Measurements from ENCODE around the gene NF1. TPM values are rescaled to one million over a fixed set of nuclear protein-coding genes. Genes with fewer than 3 reads are reported as not detected.

Gene NF1
- total RNA-seq, 5 donors from 2014 or later (not counting 1 experiment from before 2014, with no cell fraction given), result 30.8 to 32.6 (median 31.8) TPM

GRCh38 chr17:31318298-31318801, 223.6 kb downstream of the NF1 start:
- Histone ChIP-seq H3K27ac (ENCODE audit: low read length) (peak overlapping the region; percentile 88), H3K9me3 (no peaks in the 10 kb centered on the region), H3K4me3 (ENCODE audit: control insufficient read depth in 1 of 2, extremely low read depth in 1 of 2, low read length in 1 of 2) (peak overlapping the region; percentile 11 to 75), H3K36me3 (ENCODE audit: control insufficient read depth in 2 of 2, extremely low read depth in 1 of 2, insufficient read depth in 1 of 2, low read length in 1 of 2) (no peaks in the 10 kb centered on the region), H3K27me3 (replicated peaks in 1 of 2; ENCODE audit: control insufficient read depth in 2 of 2, extremely low read depth in 1 of 2, insufficient read depth in 2 of 2, low read length in 1 of 2) (no peaks in the 10 kb centered on the region), H3K4me1 (ENCODE audit: control insufficient read depth in 1 of 2, extremely low read depth in 1 of 2, insufficient read depth in 2 of 2, low read length in 2 of 2) (peaks cover 13 to 41% of the 10 kb centered on the region in 2 experiments)
- Mint-ChIP-seq H3K36me3 (peaks cover 14% of the 10 kb centered on the region), H3K27me3 (no peaks in the 10 kb centered on the region), H3K4me1 (peaks cover 42 to 50% (median 50%) of the 10 kb centered on the region in 3 donors), H3K27ac (peak overlapping the region; percentile 97 to 98), H3K9me3 (no peaks in the 10 kb centered on the region), H3K4me3 (peak overlapping the region; percentile 76 to 87 (median 86))
- CTCF ChIA-PET, result interaction anchor here in 1 of 2 donors (1.5 to 3.4 kb wide), 3 partner anchors 7 to 190 kb away, joined by 5 to 23 read pairs (median 7); no protein-coding TSS in a partner anchor
- 0% methylated on average over 1 of the region's 8 CpGs for WGBS (ENCODE audit: insufficient coverage)
- POLR2A ChIA-PET, result interaction anchor here (0.6 to 2.6 kb wide), 4 partner anchors 8 to 22 kb away, joined by 3 to 17 read pairs (median 4); no protein-coding TSS in a partner anchor
- ATAC-seq (replicated peaks in 1 of 4), result peak; percentile 44 to 60 (median 57)
- DNase-seq, result peak; percentile 15 to 80 (median 47)

- peaks cover 13 to 41% of the 10 kb centered on the region in 2 experiments for H3K4me1 ChIP-seq (ENCODE audit: control insufficient read depth in 1 of 2, extremely low read depth in 1 of 2, insufficient read depth in 2 of 2, low read length in 2 of 2)
- H3K9me3 ChIP-seq, result no peaks in the 10 kb centered on the region
Observed at GRCh38 chr17:31318851-31319661, 224.3 kb downstream of the NF1 start.

DNA sequence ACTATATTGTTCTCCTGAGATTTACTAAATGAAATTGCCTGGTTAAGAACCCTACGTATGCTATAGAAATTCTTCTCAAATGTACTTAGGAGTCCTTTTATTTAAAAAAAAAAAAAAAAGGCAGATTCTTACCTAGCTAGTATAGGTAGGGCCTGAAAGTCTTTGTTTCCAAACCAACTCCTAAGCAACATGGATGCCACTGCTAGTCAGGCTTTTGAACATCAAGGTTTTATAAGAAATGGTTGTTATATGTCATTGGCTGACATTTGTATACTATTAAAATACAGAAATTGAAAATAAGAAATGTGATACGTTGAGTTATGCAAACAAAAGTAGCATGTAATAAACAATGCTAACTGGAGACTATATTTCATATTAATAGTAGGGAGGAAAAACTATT, 225.5 kb downstream of the NF1 start:
- ATAC-seq (replicated peaks in 1 of 4) (no peak), DNase-seq (peak in 1 of 35 experiments; percentile 41)
- no peaks in the 10 kb centered on the region for H3K9me3 Mint-ChIP-seq
- H3K27ac Mint-ChIP-seq, result peak overlapping the region; percentile 95 to 97
- peak overlapping the region; percentile 88 for H3K27ac ChIP-seq (ENCODE audit: low read length)
- no peaks in the 10 kb centered on the region for H3K36me3 ChIP-seq (ENCODE audit: control insufficient read depth in 2 of 2, extremely low read depth in 1 of 2, insufficient read depth in 1 of 2, low read length in 1 of 2)
- no peaks in the 10 kb centered on the region for H3K27me3 Mint-ChIP-seq
- H3K27me3 ChIP-seq (replicated peaks in 1 of 2; ENCODE audit: control insufficient read depth in 2 of 2, extremely low read depth in 1 of 2, insufficient read depth in 2 of 2, low read length in 1 of 2), result no peaks in the 10 kb centered on the region
- POLR2A ChIA-PET, result interaction anchor here (0.5 to 2.6 kb wide), 7 partner anchors 11 to 900 kb away, joined by 3 to 17 read pairs (median 8); no protein-coding TSS in a partner anchor
- no peaks in the 10 kb centered on the region for H3K9me3 ChIP-seq
- peaks cover 13 to 32% of the 10 kb centered on the region in 2 experiments for H3K4me1 ChIP-seq (ENCODE audit: control insufficient read depth in 1 of 2, extremely low read depth in 1 of 2, insufficient read depth in 2 of 2, low read length in 2 of 2)
- no CpG with 5 or more reads among the region's 2 CpGs for WGBS (ENCODE audit: insufficient coverage)
- H3K4me1 Mint-ChIP-seq, result peaks cover 38 to 48% (median 45%) of the 10 kb centered on the region in 3 donors
- peak overlapping the region; percentile 66 to 75 for H3K4me3 ChIP-seq (ENCODE audit: control insufficient read depth in 1 of 2, extremely low read depth in 1 of 2, low read length in 1 of 2)
- CTCF ChIA-PET, result interaction anchor here in 1 of 2 donors (0.6 to 3.4 kb wide), 5 partner anchors 9 to 490 kb away, joined by 3 to 23 read pairs (median 4); no protein-coding TSS in a partner anchor
- H3K36me3 Mint-ChIP-seq, result peaks cover 17% of the 10 kb centered on the region
- H3K4me3 Mint-ChIP-seq, result peak overlapping the region; percentile 76 to 89 (median 87)

More at GRCh38 chr17:31318851-31319661, 224.3 kb downstream of the NF1 start:
- WGBS (ENCODE audit: insufficient coverage), result no CpG with 5 or more reads among the region's 5 CpGs
- Mint-ChIP-seq H3K9me3 (no peaks in the 10 kb centered on the region), H3K36me3 (peaks cover 14% of the 10 kb centered on the region), H3K27ac (peak overlapping the region; percentile 97 to 98), H3K4me3 (peak overlapping the region; percentile 76 to 87 (median 86)), H3K27me3 (no peaks in the 10 kb centered on the region), H3K4me1 (peaks cover 47 to 57% (median 54%) of the 10 kb centered on the region in 3 donors)
- ATAC-seq (replicated peaks in 1 of 4) (no peak), DNase-seq (peak in 1 of 35 experiments; percentile 61)
- Histone ChIP-seq H3K27ac (ENCODE audit: low read length) (peak overlapping the region; percentile 88), H3K36me3 (ENCODE audit: control insufficient read depth in 2 of 2, extremely low read depth in 1 of 2, insufficient read depth in 1 of 2, low read length in 1 of 2) (no peaks in the 10 kb centered on the region), H3K27me3 (replicated peaks in 1 of 2; ENCODE audit: control insufficient read depth in 2 of 2, extremely low read depth in 1 of 2, insufficient read depth in 2 of 2, low read length in 1 of 2) (no peaks in the 10 kb centered on the region), H3K4me3 (ENCODE audit: control insufficient read depth in 1 of 2, extremely low read depth in 1 of 2, low read length in 1 of 2) (peak overlapping the region; percentile 66 to 75)
- CTCF ChIA-PET, result interaction anchor here in 1 of 2 donors (0.7 to 3.4 kb wide), 6 partner anchors 8 to 189 kb away, joined by 3 to 23 read pairs (median 6); no protein-coding TSS in a partner anchor
- POLR2A ChIA-PET, result interaction anchor here (0.6 to 2.6 kb wide), 6 partner anchors 9 to 30 kb away, joined by 3 to 17 read pairs (median 4); no protein-coding TSS in a partner anchor

- Histone ChIP-seq H3K27ac (ENCODE audit: low read length) (peak overlapping the region; percentile 88), H3K9me3 (no peaks in the 10 kb centered on the region), H3K27me3 (replicated peaks in 1 of 2; ENCODE audit: control insufficient read depth in 2 of 2, extremely low read depth in 1 of 2, insufficient read depth in 2 of 2, low read length in 1 of 2) (no peaks in the 10 kb centered on the region), H3K4me3 (ENCODE audit: control insufficient read depth in 1 of 2, extremely low read depth in 1 of 2, low read length in 1 of 2) (peak overlapping the region; percentile 66 to 75), H3K36me3 (ENCODE audit: control insufficient read depth in 2 of 2, extremely low read depth in 1 of 2, insufficient read depth in 1 of 2, low read length in 1 of 2) (peaks cover 0 to 2% of the 10 kb centered on the region in 2 donors), H3K4me1 (ENCODE audit: control insufficient read depth in 1 of 2, extremely low read depth in 1 of 2, insufficient read depth in 2 of 2, low read length in 2 of 2) (peaks cover 10 to 27% of the 10 kb centered on the region in 2 experiments)
- Mint-ChIP-seq H3K9me3 (no peaks in the 10 kb centered on the region), H3K27ac (peak overlapping the region; percentile 95), H3K27me3 (no peaks in the 10 kb centered on the region), H3K36me3 (peaks cover 17% of the 10 kb centered on the region), H3K4me3 (peak overlapping the region; percentile 76 to 89 (median 87)), H3K4me1 (peaks cover 33 to 44% (median 41%) of the 10 kb centered on the region in 3 donors)
- ChIA-PET POLR2A (interaction anchor here in 1 of 2 donors (0.6 to 2.6 kb wide), 2 partner anchors 11 to 202 kb away, joined by 8 to 17 read pairs; no protein-coding TSS in a partner anchor), CTCF (interaction anchor here (0.6 to 3.4 kb wide), 4 partner anchors 10 to 187 kb away, joined by 3 to 23 read pairs (median 4); no protein-coding TSS in a partner anchor)
- ATAC-seq (replicated peaks in 1 of 4) (no peak), DNase-seq (peak in 1 of 35 experiments; percentile 33)
- no CpG with 5 or more reads among the region's 1 CpG for WGBS (ENCODE audit: insufficient coverage)
Observed at GRCh38 chr17:31320791-31321190, 226.0 kb downstream of the NF1 start.

GRCh38 chr17:31321481-31321880, 226.7 kb downstream of the NF1 start, which contains the start of gene EVI2A:
EVI2A (minus strand) TSS chr17:31321622; CDS start chr17:31319013, 2,609 bp downstream.
- Mint-ChIP-seq H3K4me1 (peaks cover 27 to 37% (median 34%) of the 10 kb centered on the region in 3 donors), H3K9me3 (no peaks in the 10 kb centered on the region), H3K27ac (peak within 1 kb of the TSS; percentile 95), H3K27me3 (no peaks in the 10 kb centered on the region), H3K36me3 (peaks cover 24% of the 10 kb centered on the region), H3K4me3 (peak within 1 kb of the TSS; percentile 76 to 89 (median 87))
- peak within 1 kb of the TSS; percentile 88 for H3K27ac ChIP-seq (ENCODE audit: low read length)
- ATAC-seq (replicated peaks in 1 of 4) (peak; percentile 76 to 92 (median 79)), DNase-seq (peak; percentile 25 to 92 (median 79))
- peak within 1 kb of the TSS; percentile 66 to 75 for H3K4me3 ChIP-seq (ENCODE audit: control insufficient read depth in 1 of 2, extremely low read depth in 1 of 2, low read length in 1 of 2)
- H3K36me3 ChIP-seq (ENCODE audit: control insufficient read depth in 2 of 2, extremely low read depth in 1 of 2, insufficient read depth in 1 of 2, low read length in 1 of 2), result peaks cover 4 to 8% of the 10 kb centered on the region in 2 donors
- no peaks in the 10 kb centered on the region for H3K27me3 ChIP-seq (replicated peaks in 1 of 2; ENCODE audit: control insufficient read depth in 2 of 2, extremely low read depth in 1 of 2, insufficient read depth in 2 of 2, low read length in 1 of 2)
- H3K4me1 ChIP-seq (ENCODE audit: control insufficient read depth in 1 of 2, extremely low read depth in 1 of 2, insufficient read depth in 2 of 2, low read length in 2 of 2), result peaks cover 7 to 20% of the 10 kb centered on the region in 2 experiments
- ChIA-PET CTCF (interaction anchor here (0.6 to 3.4 kb wide), 5 partner anchors 8 to 164 kb away, joined by 3 to 23 read pairs (median 3); partner anchors contain the start of gene EVI2B (in 1 of the 2)), POLR2A (interaction anchor here (0.5 to 1.4 kb wide), 8 partner anchors 9 to 503 kb away, joined by 3 to 6 read pairs (median 4); no protein-coding TSS in a partner anchor)
- WGBS (ENCODE audit: insufficient coverage), result no CpG with 5 or more reads among the region's 3 CpGs
- H3K9me3 ChIP-seq, result no peaks in the 10 kb centered on the region
